BLaER1 treated with 17β-estradiol and CSF1 and Interleukin-3, amounts not matched to agents 10 nM and 100 nM (cell line): Measurements from ENCODE around the gene OSBPL8.

Source experiments
- H3K27ac ChIP-seq, 11 experiments: shearing (Covaris generic); formaldehyde crosslinking; 2 replicates each; pipeline ENCODE4 v1.8.1; 2022
- H3K27me3 ChIP-seq, 11 experiments: shearing (Covaris generic); formaldehyde crosslinking; 2 replicates each; pipeline ENCODE4 v1.8.1; 2022
- H3K36me3 ChIP-seq, 11 experiments: shearing (Covaris generic); formaldehyde crosslinking; 2 replicates each; pipeline ENCODE4 v1.8.1; 2022
- H3K4me1 ChIP-seq, 10 experiments: shearing (Covaris generic); formaldehyde crosslinking; 2 replicates each; pipeline ENCODE4 v1.8.1; 2022
- H3K4me2 ChIP-seq, 11 experiments: shearing (Covaris generic); formaldehyde crosslinking; 2 replicates each; pipeline ENCODE4 v1.8.1; 2022
- H3K4me3 ChIP-seq, 10 experiments: shearing (Covaris generic); formaldehyde crosslinking; 2 replicates each; pipeline ENCODE4 v1.8.1; 2022
- H3K9ac ChIP-seq, 11 experiments: shearing (Covaris generic); formaldehyde crosslinking; 2 replicates each; pipeline ENCODE4 v1.8.1; 2022
- H3K9me3 ChIP-seq, 11 experiments: shearing (Covaris generic); formaldehyde crosslinking; replicated peaks in 1 of 11; 2 replicates each; pipeline ENCODE4 v1.8.1; 2022
- H4K20me1 ChIP-seq, 11 experiments: shearing (Covaris generic); formaldehyde crosslinking; 2 replicates each; pipeline ENCODE4 v1.8.1; 2022
- Cebpa-rat ChIP-seq, 11 experiments: shearing (Covaris generic); IDR thresholded peaks; 2 replicates each; pipeline ENCODE4 v1.8.1; 2022

The OSBPL8 gene

GRCh38 chr12:76420222-76420621, 139.3 kb downstream of the OSBPL8 start:
- Histone ChIP-seq H4K20me1 (peaks cover 0 to 65% (median 0%) of the 10 kb centered on the region in 11 experiments; a peak in 6 of 22 replicates), H3K27me3 (no peaks in the 10 kb centered on the region), H3K4me3 (no peak overlapping the region), H3K36me3 (peaks cover under 1 to 32% (median 9%) of the 10 kb centered on the region in 11 experiments; a peak in 12 of 22 replicates), H3K27ac (no peak overlapping the region), H3K9ac (no peak overlapping the region), H3K4me1 (peaks cover 0 to 12% (median 0%) of the 10 kb centered on the region in 10 experiments; a peak in 3 of 20 replicates), H3K9me3 (peaks cover 9 to 18% (median 17%) of the 10 kb centered on the region in 11 experiments), H3K4me2 (no peak overlapping the region)
- no peak for TF ChIP-seq Cebpa-rat (IDR thresholded peaks at IDR 0.05)

- Histone ChIP-seq H3K9me3 (no peaks in the 10 kb centered on the region), H3K36me3 (peaks cover 0 to 25% (median 4%) of the 10 kb centered on the region in 11 experiments; a peak in 9 of 22 replicates), H3K4me1 (no peaks in the 10 kb centered on the region), H3K27me3 (no peaks in the 10 kb centered on the region), H3K4me3 (no peak overlapping the region), H3K4me2 (no peak overlapping the region), H3K27ac (no peak overlapping the region), H4K20me1 (peaks cover 0 to 62% (median 0%) of the 10 kb centered on the region in 11 experiments; a peak in 3 of 22 replicates), H3K9ac (no peak overlapping the region)
- no peak for TF ChIP-seq Cebpa-rat (IDR thresholded peaks at IDR 0.05)
Measured at GRCh38 chr12:76417116-76417515, 142.5 kb downstream of the OSBPL8 start.

- H3K9me3 ChIP-seq: no peaks in the 10 kb centered on the region
- no peak for TF ChIP-seq Cebpa-rat (IDR thresholded peaks at IDR 0.05)
- H4K20me1 ChIP-seq: peaks cover 0 to 66% (median 0%) of the 10 kb centered on the region in 11 experiments; a peak in 3 of 22 replicates
- no peaks in the 10 kb centered on the region for H3K27me3 ChIP-seq
- no peak overlapping the region for H3K4me3 ChIP-seq
- H3K9ac ChIP-seq: no peak overlapping the region
- H3K27ac ChIP-seq: no peak overlapping the region
- no peak overlapping the region for H3K4me2 ChIP-seq
- H3K36me3 ChIP-seq: peaks cover 0 to 32% (median under 1%) of the 10 kb centered on the region in 11 experiments; a peak in 9 of 22 replicates
- H3K4me1 ChIP-seq: peaks cover 0 to 11% (median 0%) of the 10 kb centered on the region in 10 experiments; a peak in 3 of 20 replicates
Measured at GRCh38 chr12:76413121-76413520, 146.4 kb downstream of the OSBPL8 start.

- H4K20me1 ChIP-seq: peaks cover 0 to 76% (median 0%) of the 10 kb centered on the region in 11 experiments; a peak in 3 of 22 replicates
- no peak overlapping the region for H3K9ac ChIP-seq
- H3K9me3 ChIP-seq: no peaks in the 10 kb centered on the region
- no peaks in the 10 kb centered on the region for H3K27me3 ChIP-seq
- H3K4me2 ChIP-seq: 0 out of 22 replicates have a peak overlapping the region, but pooled peaks of 1 of the 11 experiments have one; percentile 9
- no peak overlapping the region for H3K4me3 ChIP-seq
- TF ChIP-seq Cebpa-rat (IDR thresholded peaks at IDR 0.05): no peak
- H3K36me3 ChIP-seq: peaks cover 0 to 49% (median 0%) of the 10 kb centered on the region in 11 experiments; a peak in 7 of 22 replicates
- peaks cover 0 to 11% (median 0%) of the 10 kb centered on the region in 10 experiments; a peak in 3 of 20 replicates for H3K4me1 ChIP-seq
- no peak overlapping the region for H3K27ac ChIP-seq
Measured at GRCh38 chr12:76410781-76411180, 148.8 kb downstream of the OSBPL8 start.

GRCh38 chr12:76410371-76410770, 149.2 kb downstream of the OSBPL8 start:
- H4K20me1 ChIP-seq: peaks cover 0 to 80% (median 0%) of the 10 kb centered on the region in 11 experiments; a peak in 3 of 22 replicates
- H3K4me1 ChIP-seq: peaks cover 0 to 11% (median 0%) of the 10 kb centered on the region in 10 experiments; a peak in 3 of 20 replicates
- no peak for TF ChIP-seq Cebpa-rat (IDR thresholded peaks at IDR 0.05)
- H3K27ac ChIP-seq: no peak overlapping the region
- H3K9me3 ChIP-seq: no peaks in the 10 kb centered on the region
- peaks cover 0 to 54% (median 0%) of the 10 kb centered on the region in 11 experiments; a peak in 7 of 22 replicates for H3K36me3 ChIP-seq
- H3K27me3 ChIP-seq: no peaks in the 10 kb centered on the region
- no peak overlapping the region for H3K9ac ChIP-seq
- no peak overlapping the region for H3K4me3 ChIP-seq
- H3K4me2 ChIP-seq: 0 out of 22 replicates have a peak overlapping the region, but pooled peaks of 1 of the 11 experiments have one; percentile 9

- Histone ChIP-seq H3K4me3 (no peak overlapping the region), H3K9ac (no peak overlapping the region), H4K20me1 (peaks cover 0 to 85% (median 0%) of the 10 kb centered on the region in 11 experiments; a peak in 3 of 22 replicates), H3K27me3 (no peaks in the 10 kb centered on the region), H3K9me3 (no peaks in the 10 kb centered on the region), H3K36me3 (peaks cover 0 to 61% (median 3%) of the 10 kb centered on the region in 11 experiments; a peak in 7 of 22 replicates), H3K27ac (no peak overlapping the region), H3K4me1 (peaks cover 0 to 11% (median 0%) of the 10 kb centered on the region in 10 experiments; a peak in 3 of 20 replicates), H3K4me2 (no peak overlapping the region)
- TF ChIP-seq Cebpa-rat (IDR thresholded peaks at IDR 0.05): no peak
Measured at GRCh38 chr12:76409074-76409473, 150.5 kb downstream of the OSBPL8 start.

- no peak overlapping the region for H3K4me2 ChIP-seq
- no peak overlapping the region for H3K4me3 ChIP-seq
- no peak for TF ChIP-seq Cebpa-rat (IDR thresholded peaks at IDR 0.05)
- H3K27me3 ChIP-seq: no peaks in the 10 kb centered on the region
- H4K20me1 ChIP-seq: peaks cover 0 to 85% (median 0%) of the 10 kb centered on the region in 11 experiments; a peak in 3 of 22 replicates
- peaks cover 0 to 11% (median 0%) of the 10 kb centered on the region in 10 experiments; a peak in 3 of 20 replicates for H3K4me1 ChIP-seq
- H3K9me3 ChIP-seq: no peaks in the 10 kb centered on the region
- H3K36me3 ChIP-seq: peaks cover 0 to 72% (median 3%) of the 10 kb centered on the region in 11 experiments; a peak in 7 of 22 replicates
- no peak overlapping the region for H3K27ac ChIP-seq
- no peak overlapping the region for H3K9ac ChIP-seq
Measured at GRCh38 chr12:76407710-76408109, 151.9 kb downstream of the OSBPL8 start.

GRCh38 chr12:76402259-76402658, 157.3 kb downstream of the OSBPL8 start:
- Histone ChIP-seq H3K9ac (no peak overlapping the region), H3K36me3 (peaks cover 0 to 97% (median 25%) of the 10 kb centered on the region in 11 experiments; a peak in 15 of 22 replicates), H3K4me1 (no peaks in the 10 kb centered on the region), H3K27me3 (no peaks in the 10 kb centered on the region), H4K20me1 (peaks cover 0 to 57% (median 0%) of the 10 kb centered on the region in 11 experiments; a peak in 2 of 22 replicates), H3K27ac (no peak overlapping the region), H3K9me3 (no peaks in the 10 kb centered on the region), H3K4me2 (no peak overlapping the region), H3K4me3 (no peak overlapping the region)
- no peak for TF ChIP-seq Cebpa-rat (IDR thresholded peaks at IDR 0.05)

GRCh38 chr12:76400136-76400535, 159.4 kb downstream of the OSBPL8 start:
- H3K36me3 ChIP-seq: peaks cover 0 to 93% (median 25%) of the 10 kb centered on the region in 11 experiments; a peak in 16 of 22 replicates
- H3K27me3 ChIP-seq: no peaks in the 10 kb centered on the region
- no peaks in the 10 kb centered on the region for H3K4me1 ChIP-seq
- no peak overlapping the region for H3K27ac ChIP-seq
- peaks cover 0 to 42% (median 0%) of the 10 kb centered on the region in 11 experiments; a peak in 2 of 22 replicates for H4K20me1 ChIP-seq
- no peak overlapping the region for H3K9ac ChIP-seq
- no peaks in the 10 kb centered on the region for H3K9me3 ChIP-seq
- H3K4me3 ChIP-seq: no peak overlapping the region
- TF ChIP-seq Cebpa-rat (IDR thresholded peaks at IDR 0.05): no peak
- no peak overlapping the region for H3K4me2 ChIP-seq
